Hematopoietic multipotent progenitor cell (in vitro differentiated cells): ENCODE results near the gene FAM43A. TPM values are rescaled to one million over a fixed set of nuclear protein-coding genes. Genes with fewer than 3 reads are reported as not detected.

Experiments
- small RNA-seq: library from RNA; depleted of rRNA; stranded (forward); fragments of <200 nt; gene quantifications from one replicate; pipeline ENCODE3, GENCODE V24; 2012
- total RNA-seq: library from RNA; depleted of rRNA; stranded (reverse); fragments of >200 nt; gene quantifications from one replicate; pipeline ENCODE4 v1.2.3, GENCODE V29; 2012

FAM43A gene
- total RNA-seq, 1 donor = 15.9 TPM

Small RNA genes within 50 kb of the gene (small RNA-seq; reads per million reads assigned to genes)
- not detected for gene AC046143.2

Other genes with a start within 250 kb of the FAM43A start
- 19.4 TPM for gene ATP13A3, start 198.9 kb upstream of the FAM43A start, total RNA-seq
- gene TMEM44, start 52.5 kb upstream of the FAM43A start, total RNA-seq = 27.2 TPM
- 41.2 TPM for gene LSG1, start 13.7 kb upstream of the FAM43A start, total RNA-seq